ENCODE data around the gene LRAT. TPM values are rescaled to one million over a fixed set of nuclear protein-coding genes. Genes with fewer than 3 reads are reported as not detected.

Gene LRAT
- total RNA-seq, 1 experiment from 2014 or later: 1.7 TPM

DNA sequence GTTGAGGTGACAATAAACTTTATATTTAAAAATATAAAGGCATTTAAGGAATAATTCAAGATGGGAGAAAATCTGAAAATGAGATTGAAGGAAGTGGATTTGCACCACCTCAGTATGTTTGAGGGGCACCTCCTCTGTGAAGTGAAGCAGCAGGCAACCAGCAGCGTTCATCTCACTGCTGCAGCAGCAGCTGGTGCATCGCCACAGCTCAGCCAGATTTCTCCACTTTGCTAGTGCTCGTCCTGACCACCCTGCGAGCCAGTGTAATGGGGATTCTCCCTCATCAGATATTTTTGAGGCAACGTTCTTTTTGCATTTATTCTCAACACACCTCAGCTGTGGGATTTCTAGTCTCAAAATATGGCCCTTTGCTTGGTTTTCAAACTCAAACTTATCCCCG lies 13.9 kb downstream of the LRAT start:
- BruUV-seq (replicated peaks): no TSS peak
- POLR2A ChIA-PET (ENCODE audit: low non-redundant PET): no interaction called here
- DNase-seq (ENCODE audit: low spot score): no peak

DNA sequence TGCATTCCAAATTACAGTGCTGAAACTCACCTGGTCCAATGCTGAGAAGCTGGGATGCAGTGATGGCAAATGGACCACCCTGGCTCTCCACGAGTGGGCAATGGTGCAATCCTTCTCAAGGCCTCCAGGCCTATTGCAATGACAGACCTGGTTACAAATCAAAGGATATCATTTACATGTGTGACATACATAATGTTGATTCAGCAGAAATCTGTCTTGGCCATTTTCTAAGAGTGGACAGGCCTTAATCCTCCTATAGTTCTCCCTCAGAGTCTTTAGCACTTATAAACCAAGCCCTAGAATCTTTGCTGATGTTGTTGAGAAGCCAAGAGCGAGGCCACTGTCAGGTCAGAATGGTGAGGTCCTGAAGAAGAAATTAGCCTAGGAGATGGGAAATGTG lies 17.1 kb downstream of the LRAT start:
- no TSS peak for BruUV-seq (replicated peaks)
- Histone ChIP-seq H3K36me3 (ENCODE audit: insufficient read depth, low read length, poor library complexity, severe bottlenecking) (no peaks in the 10 kb centered on the region), H3K27me3 (replicated peaks; ENCODE audit: insufficient read depth, low read depth, low read length, poor library complexity) (peaks cover 3% of the 10 kb centered on the region), H3K4me1 (ENCODE audit: insufficient read depth, low read length, poor library complexity, severe bottlenecking) (no peaks in the 10 kb centered on the region), H3K27ac (ENCODE audit: low read depth, low read length, poor library complexity, severe bottlenecking) (no peak overlapping the region), H3K4me3 (ENCODE audit: low read depth, low read length, poor library complexity, severe bottlenecking) (no peak overlapping the region), H3K9me3 (ENCODE audit: low read depth, low read length, poor library complexity, severe bottlenecking) (no peaks in the 10 kb centered on the region)
- CTCF ChIA-PET: no interaction called here
- intact Hi-C loops (cut with micrococcal nuclease; ENCODE audit: unreplicated experiment): no loop called here
- POLR2A ChIA-PET (ENCODE audit: low non-redundant PET): no interaction called here
- no peak for DNase-seq (ENCODE audit: low spot score)
- TF ChIP-seq, protein P1, sequence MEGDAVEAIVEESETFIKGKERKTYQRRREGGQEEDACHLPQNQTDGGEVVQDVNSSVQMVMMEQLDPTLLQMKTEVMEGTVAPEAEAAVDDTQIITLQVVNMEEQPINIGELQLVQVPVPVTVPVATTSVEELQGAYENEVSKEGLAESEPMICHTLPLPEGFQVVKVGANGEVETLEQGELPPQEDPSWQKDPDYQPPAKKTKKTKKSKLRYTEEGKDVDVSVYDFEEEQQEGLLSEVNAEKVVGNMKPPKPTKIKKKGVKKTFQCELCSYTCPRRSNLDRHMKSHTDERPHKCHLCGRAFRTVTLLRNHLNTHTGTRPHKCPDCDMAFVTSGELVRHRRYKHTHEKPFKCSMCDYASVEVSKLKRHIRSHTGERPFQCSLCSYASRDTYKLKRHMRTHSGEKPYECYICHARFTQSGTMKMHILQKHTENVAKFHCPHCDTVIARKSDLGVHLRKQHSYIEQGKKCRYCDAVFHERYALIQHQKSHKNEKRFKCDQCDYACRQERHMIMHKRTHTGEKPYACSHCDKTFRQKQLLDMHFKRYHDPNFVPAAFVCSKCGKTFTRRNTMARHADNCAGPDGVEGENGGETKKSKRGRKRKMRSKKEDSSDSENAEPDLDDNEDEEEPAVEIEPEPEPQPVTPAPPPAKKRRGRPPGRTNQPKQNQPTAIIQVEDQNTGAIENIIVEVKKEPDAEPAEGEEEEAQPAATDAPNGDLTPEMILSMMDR (conservative IDR thresholded peaks at IDR 0.05; ENCODE audit: low read depth, low read length): no peak
- no peak for TF ChIP-seq EZH2 (IDR thresholded peaks at IDR 0.05; ENCODE audit: borderline replicate concordance, low read depth, low read length, poor library complexity, severe bottlenecking)

More for the DNA sequence above, 13.9 kb downstream of the LRAT start:
- TF ChIP-seq, protein P1 (conservative IDR thresholded peaks at IDR 0.05; ENCODE audit: low read depth, low read length): no peak
- TF ChIP-seq EZH2 (IDR thresholded peaks at IDR 0.05; ENCODE audit: borderline replicate concordance, low read depth, low read length, poor library complexity, severe bottlenecking): no peak
- Histone ChIP-seq H3K9me3 (ENCODE audit: low read depth, low read length, poor library complexity, severe bottlenecking) (no peaks in the 10 kb centered on the region), H3K27me3 (replicated peaks; ENCODE audit: insufficient read depth, low read depth, low read length, poor library complexity) (peaks cover 3% of the 10 kb centered on the region), H3K27ac (ENCODE audit: low read depth, low read length, poor library complexity, severe bottlenecking) (no peak overlapping the region), H3K36me3 (ENCODE audit: insufficient read depth, low read length, poor library complexity, severe bottlenecking) (no peaks in the 10 kb centered on the region), H3K4me3 (ENCODE audit: low read depth, low read length, poor library complexity, severe bottlenecking) (no peak overlapping the region), H3K4me1 (ENCODE audit: insufficient read depth, low read length, poor library complexity, severe bottlenecking) (no peaks in the 10 kb centered on the region)
- intact Hi-C loops (cut with micrococcal nuclease; ENCODE audit: unreplicated experiment): no loop called here
- CTCF ChIA-PET: no interaction called here

DNA sequence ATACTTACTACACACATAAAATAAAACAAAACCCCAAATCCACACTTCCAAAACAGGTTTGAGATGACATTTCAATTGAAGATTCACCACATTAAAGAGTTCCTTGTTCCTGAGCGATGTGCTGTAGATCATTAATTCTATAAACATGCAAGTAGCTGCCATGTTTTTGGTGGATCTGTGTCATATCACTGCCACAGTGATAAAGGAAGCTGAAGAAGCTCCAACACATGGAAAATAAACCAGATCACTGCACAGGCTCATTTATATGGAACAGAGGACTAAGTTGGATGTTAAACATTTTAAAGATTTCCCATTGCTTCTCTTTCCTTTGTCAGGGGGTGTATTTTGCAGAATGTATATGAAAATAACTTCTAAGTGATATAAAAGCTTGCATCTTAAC lies 34.5 kb downstream of the LRAT start:
- DNase-seq (ENCODE audit: low spot score): no peak
- H3K27ac ChIP-seq (ENCODE audit: low read depth, low read length, poor library complexity, severe bottlenecking): no peak overlapping the region
- no peak overlapping the region for H3K4me3 ChIP-seq (ENCODE audit: low read depth, low read length, poor library complexity, severe bottlenecking)
- BruUV-seq (replicated peaks): no TSS peak
- ChIA-PET CTCF (interaction anchor here (1.4 kb wide), 1 partner anchor 91 kb away, joined by 4 read pairs; no protein-coding TSS in a partner anchor), POLR2A (ENCODE audit: low non-redundant PET) (no interaction called here)
- no peaks in the 10 kb centered on the region for H3K4me1 ChIP-seq (ENCODE audit: insufficient read depth, low read length, poor library complexity, severe bottlenecking)
- no peaks in the 10 kb centered on the region for H3K27me3 ChIP-seq (replicated peaks; ENCODE audit: insufficient read depth, low read depth, low read length, poor library complexity)
- TF ChIP-seq, protein P1 (conservative IDR thresholded peaks at IDR 0.05; ENCODE audit: low read depth, low read length): no peak
- no peak for TF ChIP-seq EZH2 (IDR thresholded peaks at IDR 0.05; ENCODE audit: borderline replicate concordance, low read depth, low read length, poor library complexity, severe bottlenecking)
- no peaks in the 10 kb centered on the region for H3K9me3 ChIP-seq (ENCODE audit: low read depth, low read length, poor library complexity, severe bottlenecking)
- intact Hi-C loops (cut with micrococcal nuclease; ENCODE audit: unreplicated experiment): loop anchor here (2.0 to 5.0 kb wide), 2 partner anchors 141 to 221 kb away; no protein-coding TSS in a partner anchor
- H3K36me3 ChIP-seq (ENCODE audit: insufficient read depth, low read length, poor library complexity, severe bottlenecking): no peaks in the 10 kb centered on the region
